ENCODE results near the gene TBCCD1. TPM values are rescaled to one million over a fixed set of nuclear protein-coding genes. Genes with fewer than 3 reads are reported as not detected.

The TBCCD1 gene
- total and polyA plus RNA-seq, 2 of the 8 experiments (the other 6 are each of a cell fraction or from before 2014, with no cell fraction given): 11.3 to 13.9 TPM

DNA sequence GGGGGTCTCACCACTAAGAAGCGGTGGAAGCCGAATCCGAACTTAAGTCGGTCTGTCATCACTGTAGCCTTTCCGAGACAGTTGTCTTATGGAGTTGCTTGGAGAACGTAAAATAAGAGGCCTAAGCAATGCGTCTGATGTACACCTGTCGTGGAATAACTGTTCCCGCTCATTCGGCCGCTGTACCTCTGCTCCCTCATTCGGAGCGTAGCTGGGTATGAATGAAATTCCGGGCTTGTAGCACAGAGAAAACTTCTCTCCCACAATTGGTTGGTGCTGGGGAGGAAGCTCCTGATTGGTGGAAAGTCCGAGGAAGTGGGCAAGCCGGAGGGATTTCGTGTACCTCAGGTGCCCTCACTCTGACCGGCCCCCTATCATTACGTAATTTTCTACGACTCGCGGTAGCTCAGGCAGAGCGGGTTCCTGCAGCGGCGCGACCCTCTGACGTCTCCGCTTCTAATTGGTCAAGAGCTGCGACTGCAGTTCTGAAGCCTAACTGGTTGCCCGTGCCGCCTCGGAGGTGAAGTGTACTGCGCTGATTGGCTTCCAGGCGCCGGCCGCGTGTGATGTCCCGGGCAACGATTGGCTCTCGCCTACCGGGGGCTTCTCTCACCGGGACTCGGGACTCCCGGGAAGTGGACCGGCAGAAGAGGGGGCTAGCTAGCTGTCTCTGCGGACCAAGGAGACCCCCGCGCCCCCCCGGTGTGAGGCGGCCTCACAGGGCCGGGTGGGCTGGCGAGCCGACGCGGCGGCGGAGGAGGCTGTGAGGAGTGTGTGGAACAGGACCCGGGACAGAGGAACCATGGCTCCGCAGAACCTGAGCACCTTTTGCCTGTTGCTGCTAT lies 3.2 kb upstream of the TBCCD1 start, which contains the start of gene DNAJB11:
DNAJB11 (plus strand) TSS at position 625 of the 845 bp plus-strand sequence; CDS start at position 803, 178 bp downstream.
- H3K9me3 ChIP-seq (ENCODE audit: insufficient read depth in 2 of 2, low read depth in 1 of 2, low read length in 1 of 2): no peaks in the 10 kb centered on the region
- no peak within 1 kb of the TSS for H3K4ac ChIP-seq (replicated peaks; ENCODE audit: insufficient read length, low read depth, low read length)
- no peak within 1 kb of the TSS for H2BK12ac ChIP-seq (ENCODE audit: low read depth, low read length)
- no peak within 1 kb of the TSS for H3K23ac ChIP-seq (ENCODE audit: insufficient read length)
- no peak within 1 kb of the TSS for H3K18ac ChIP-seq (ENCODE audit: extremely low read depth, low read length)
- H3K9ac ChIP-seq (replicated peaks in 1 of 4; ENCODE audit: extremely low read depth in 1 of 4, low read depth in 3 of 4, low read length in 3 of 4): peak within 1 kb of the TSS; percentile 91 to 98 (median 91)
- peaks cover 16% of the 10 kb centered on the region for H3K23me2 ChIP-seq (ENCODE audit: low read depth, low read length)
- H2AFZ ChIP-seq (ENCODE audit: low read length): peak within 1 kb of the TSS; percentile 89
- H3K27ac ChIP-seq (ENCODE audit: low read depth, low read length): peak within 1 kb of the TSS; percentile 93
- H3K36me3 ChIP-seq (ENCODE audit: control insufficient read depth in 2 of 4, insufficient read depth in 4 of 4, low read length in 3 of 4): peaks cover 5 to 21% (median 13%) of the 10 kb centered on the region in 4 experiments; a peak in 7 of 8 replicates
- peak within 1 kb of the TSS; percentile 96 to 99 for H3K4me2 ChIP-seq (ENCODE audit: insufficient read depth in 1 of 2, low read depth in 2 of 2, low read length in 2 of 2)
- peak within 1 kb of the TSS; percentile 72 for H4K91ac ChIP-seq (replicated peaks; ENCODE audit: insufficient read length, low read length)
- H4K5ac ChIP-seq (ENCODE audit: insufficient read length, low read depth, low read length): no peak within 1 kb of the TSS
- ChIA-PET POLR2A (ENCODE audit: partially characterized antibody) (interaction anchor here (0.5 to 9.0 kb wide), 18 partner anchors 9 to 633 kb away, joined by 3 to 96 read pairs (median 4); partner anchors contain the start of genes EIF4A2, RFC4 and TRA2B), CTCF (ENCODE audit: partially characterized antibody) (interaction anchor here (0.8 to 1.7 kb wide), 4 partner anchors 9 to 1145 kb away, joined by 3 to 5 read pairs (median 4); no protein-coding TSS in a partner anchor)
- no peak within 1 kb of the TSS for H2BK20ac ChIP-seq (ENCODE audit: low read length)
- H2BK5ac ChIP-seq (ENCODE audit: low read depth, low read length): peak within 1 kb of the TSS; percentile 20; the same call in 1 of the 2 replicates
- H4K8ac ChIP-seq (ENCODE audit: extremely low read depth, insufficient read depth, low read length): peak within 1 kb of the TSS; percentile 99; the same call in 1 of the 2 replicates
- FAIRE-seq (peak; percentile 84), DNase-seq (ENCODE audit: low read depth in 1 of 2, low spot score in 2 of 2) (peak; percentile 98 to 99)
- peaks cover 0 to 11% (median 4%) of the 10 kb centered on the region in 4 experiments; a peak in 6 of 7 replicates for H3K4me1 ChIP-seq (replicated peaks in 1 of 4; ENCODE audit: control insufficient read depth in 3 of 4, insufficient read depth in 4 of 4, low read length in 3 of 4)
- peak within 1 kb of the TSS; percentile 53; the same call in 1 of the 2 replicates for H2AK5ac ChIP-seq (ENCODE audit: low read depth, low read length)
- H3K79me1 ChIP-seq (ENCODE audit: low read depth, low read length): peaks cover 3% of the 10 kb centered on the region
- no peak within 1 kb of the TSS for H3K14ac ChIP-seq (ENCODE audit: insufficient read length)
- no peak within 1 kb of the TSS for H2BK120ac ChIP-seq (replicated peaks; ENCODE audit: low read depth, low read length)
- no peaks in the 10 kb centered on the region for H3K27me3 ChIP-seq (replicated peaks in 1 of 4; ENCODE audit: control insufficient read depth in 3 of 4, extremely low read depth in 1 of 4, insufficient read depth in 3 of 4, low read length in 3 of 4)
- 1% methylated on average over 58 of the region's 59 CpGs; no CpG with 5 or more reads in 1 of the 2 experiments for WGBS, 2 experiments (ENCODE audit: extremely low coverage in 1 of 2, insufficient coverage in 1 of 2, insufficient read length in 1 of 2, insufficient replicate concordance in 2 of 2, low coverage in 1 of 2, low lambda C conversion rate in 2 of 2, missing lambda C conversion rate in 1 of 2)
- peaks cover 0 to 21% of the 10 kb centered on the region in 2 experiments; a peak in 3 of 4 replicates for H3K79me2 ChIP-seq (ENCODE audit: control insufficient read depth in 1 of 2, insufficient read depth in 2 of 2, low read length in 2 of 2)
- peak within 1 kb of the TSS; percentile 52 for H3K56ac ChIP-seq (replicated peaks; ENCODE audit: insufficient read length, low read depth, low read length)
- H2BK15ac ChIP-seq (ENCODE audit: low read length): no peak within 1 kb of the TSS; the same call in 1 of the 2 replicates
- H4K20me1 ChIP-seq (replicated peaks in 1 of 2; ENCODE audit: control insufficient read depth in 1 of 2, insufficient read depth in 2 of 2, low read length in 2 of 2): peaks cover 0 to 4% of the 10 kb centered on the region in 2 experiments
- peak within 1 kb of the TSS; percentile 83 to 97 (median 89) for H3K4me3 ChIP-seq (ENCODE audit: extremely low read depth in 1 of 4, insufficient read depth in 2 of 4, low read depth in 3 of 4, low read length in 4 of 4)
- peak; percentile 99 for TF ChIP-seq CREB1 (IDR thresholded peaks at IDR 0.05)
- TF ChIP-seq SAP30 (IDR thresholded peaks at IDR 0.05; ENCODE audit: insufficient read depth, insufficient replicate concordance, low read length): peak; percentile 52
- TF ChIP-seq CTBP2 (IDR thresholded peaks at IDR 0.05; ENCODE audit: borderline replicate concordance, insufficient read depth, insufficient read length, low read length): no peak
- no peak for TF ChIP-seq EZH2 (IDR thresholded peaks at IDR 0.05; ENCODE audit: low read depth, low read length, severe bottlenecking)
- TF ChIP-seq, protein P1, sequence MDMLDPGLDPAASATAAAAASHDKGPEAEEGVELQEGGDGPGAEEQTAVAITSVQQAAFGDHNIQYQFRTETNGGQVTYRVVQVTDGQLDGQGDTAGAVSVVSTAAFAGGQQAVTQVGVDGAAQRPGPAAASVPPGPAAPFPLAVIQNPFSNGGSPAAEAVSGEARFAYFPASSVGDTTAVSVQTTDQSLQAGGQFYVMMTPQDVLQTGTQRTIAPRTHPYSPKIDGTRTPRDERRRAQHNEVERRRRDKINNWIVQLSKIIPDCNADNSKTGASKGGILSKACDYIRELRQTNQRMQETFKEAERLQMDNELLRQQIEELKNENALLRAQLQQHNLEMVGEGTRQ (IDR thresholded peaks at IDR 0.05; ENCODE audit: low read length): no peak
- TF ChIP-seq, protein P2, sequence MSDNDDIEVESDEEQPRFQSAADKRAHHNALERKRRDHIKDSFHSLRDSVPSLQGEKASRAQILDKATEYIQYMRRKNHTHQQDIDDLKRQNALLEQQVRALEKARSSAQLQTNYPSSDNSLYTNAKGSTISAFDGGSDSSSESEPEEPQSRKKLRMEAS (IDR thresholded peaks at IDR 0.05): peak; percentile 39
- no peak for TF ChIP-seq SP4 (IDR thresholded peaks at IDR 0.05; ENCODE audit: low read length)
- TF ChIP-seq MAFK (IDR thresholded peaks at IDR 0.05; ENCODE audit: low read depth, low read length): no peak
- TF ChIP-seq SP2 (IDR thresholded peaks at IDR 0.05; ENCODE audit: low read length): no peak; the same call in 1 of the 2 replicates
